K562 (cell line): Measurements from ENCODE around the gene CSTF2T. TPM values are rescaled to one million over a fixed set of nuclear protein-coding genes. Genes with fewer than 3 reads are reported as not detected.

Source experiments
- FOXM1 ChIP-seq, 2 experiments: fragments of 450-650 bp in 1 of 2; sonication (generic) in 1 of 2; formaldehyde crosslinking in 1 of 2; IDR thresholded peaks; 2 replicates each; pipeline versions ENCODE4 v1.6.1 to v1.9.0; 2017 to 2022; ENCODE audit warnings: low read depth in 2 of 2, mild to moderate bottlenecking in 2 of 2, missing genetic modification reagents in 1 of 2, moderate library complexity in 1 of 2
- GMEB1 ChIP-seq: fragments of 250-450 bp; sonication (Bioruptor Pico); IDR thresholded peaks from 2 replicates; pipeline ENCODE4 v1.4.0; 2020; ENCODE audit warnings: mild to moderate bottlenecking
- HDAC1 ChIP-seq, 2 experiments: fragments of 450-650 bp; IDR thresholded peaks; 2 replicates each; pipeline ENCODE4 v1.6.1; 2016 to 2017; ENCODE audit warnings: inconsistent platforms in 1 of 2, mild to moderate bottlenecking in 1 of 2, moderate library complexity in 1 of 2
- HNRNPLL ChIP-seq: fragments of 200-400 bp; formaldehyde crosslinking; IDR thresholded peaks from 2 replicates; pipeline ENCODE4 v1.6.1; 2017; ENCODE audit warnings: low read length, low read depth, mild to moderate bottlenecking; ENCODE audit not compliant: poor library complexity, severe bottlenecking
- MIER1 ChIP-seq: fragments of 450-650 bp; IDR thresholded peaks from 2 replicates; pipeline ENCODE4 v1.6.1; 2016; ENCODE audit warnings: antibody characterized with exemption, mild to moderate bottlenecking, low read depth
- NCOA4 ChIP-seq: fragments of 450-650 bp; IDR thresholded peaks from 2 replicates; pipeline ENCODE4 v1.6.1; 2018; ENCODE audit warnings: mild to moderate bottlenecking; ENCODE audit not compliant: partially characterized antibody
- NR1H2 ChIP-seq: sonication (generic); formaldehyde crosslinking; IDR thresholded peaks from 2 replicates; pipeline ENCODE4 v1.4.0; 2020; ENCODE audit warnings: mild to moderate bottlenecking, missing genetic modification reagents
- RBFOX2 ChIP-seq: fragments of 200-400 bp; formaldehyde crosslinking; IDR thresholded peaks from 2 replicates; pipeline ENCODE4 v1.6.1; 2017; ENCODE audit warnings: low read depth, mild to moderate bottlenecking, low read length, moderate library complexity
- SMAD2 ChIP-seq: fragments of 150-350 bp; IDR thresholded peaks from 2 replicates; pipeline ENCODE4 v1.6.1; 2014; ENCODE audit warnings: low read depth, mild to moderate bottlenecking, low read length
- SMARCB1 ChIP-seq: IDR thresholded peaks from 2 replicates; pipeline ENCODE4 v1.6.1; 2011; ENCODE audit warnings: improper control_type of control experiment, low read depth; ENCODE audit not compliant: insufficient read length
- SOX6 ChIP-seq: fragments of 450-650 bp; IDR thresholded peaks from 2 replicates; pipeline ENCODE4 v1.6.1; 2014; ENCODE audit warnings: mild to moderate bottlenecking
- TCF7L2 ChIP-seq: fragments of 150-350 bp; IDR thresholded peaks from 2 replicates; pipeline ENCODE4 v1.6.1; 2016; ENCODE audit warnings: low read depth, mild to moderate bottlenecking, low read length, moderate library complexity
- THAP12 ChIP-seq: fragments of 250-450 bp; sonication (Bioruptor Pico); IDR thresholded peaks from 2 replicates; pipeline ENCODE4 v1.9.0; 2021; ENCODE audit warnings: mild to moderate bottlenecking, inconsistent platforms
- U2AF2 ChIP-seq: fragments of 200-400 bp; formaldehyde crosslinking; optimal IDR thresholded peaks from 2 replicates; pipeline ENCODE3; 2017; ENCODE audit warnings: low read depth, mild to moderate bottlenecking, low read length
- ZC3H11A ChIP-seq: IDR thresholded peaks from 2 replicates; pipeline ENCODE4 v1.6.1; 2012; ENCODE audit warnings: low read depth, low read length, improper control_type of control experiment
- ZFP30 ChIP-seq: fragments of 250-450 bp; sonication (Bioruptor Pico); IDR thresholded peaks from 2 replicates; pipeline ENCODE4 v1.8.0; 2022; ENCODE audit warnings: moderate library complexity, mild to moderate bottlenecking, inconsistent platforms, borderline replicate concordance
- ZNF263 ChIP-seq: sonication (generic); formaldehyde crosslinking; IDR thresholded peaks from 2 replicates; pipeline ENCODE4 v1.8.0; 2022; ENCODE audit warnings: mild to moderate bottlenecking, missing genetic modification reagents, borderline replicate concordance
- ZNF766 ChIP-seq: fragments of 200-800 bp; sonication (Bioruptor generic); conservative IDR thresholded peaks from 2 replicates; pipeline ENCODE4 v1.6.1; 2016; ENCODE audit warnings: missing genetic modification characterization, missing compliant biosample characterization
- ZSCAN29 ChIP-seq: fragments of 450-650 bp; IDR thresholded peaks from 2 replicates; pipeline ENCODE4 v1.6.1; 2017
- polyA plus RNA-seq, 8 experiments: library from polyadenylated mRNA; depleted of rRNA in 4 of 8; stranded (reverse) in 5 of 8; unstranded in 3 of 8; fragments of >200 nt; fragmentation: Nextera tagmentation in 2 of 8; fragmentation: Illumina TruSeq in 1 of 8; extraction: Ambion mirVana in 2 of 8; extraction: Trizol in 1 of 8; gene quantifications; 2 replicates each; pipeline versions ENCODE4 v1.2.1 to v1.2.3, GENCODE V29; 2011 to 2014; ENCODE audit warnings: inconsistent platforms in 1 of 8, missing spikeins in 1 of 8
- total RNA-seq, 7 experiments: library from RNA; depleted of rRNA in 6 of 7; stranded (reverse); fragments of >200 nt in 6 of 7; fragmentation: Illumina TruSeq in 2 of 7; extraction: Trizol in 2 of 7; gene quantifications; 2 replicates each; pipeline versions ENCODE4 v1.2.1 to v1.2.3, GENCODE V29; 2011 to 2021; ENCODE audit warnings: low replicate concordance in 1 of 7
- TF ChIP-seq, protein P1 (sequence below): sonication (generic); formaldehyde crosslinking; IDR thresholded peaks from 2 replicates; pipeline ENCODE4 v1.8.1; 2023; ENCODE audit warnings: mild to moderate bottlenecking, missing genetic modification reagents
- TF ChIP-seq, protein P2 (sequence below), 2 experiments: fragments of 250-450 bp in 1 of 2; fragments of 450-650 bp in 1 of 2; sonication (Bioruptor Pico) in 1 of 2; IDR thresholded peaks; 2 replicates each; pipeline versions ENCODE4 v1.6.1 to v1.8.0; 2016 to 2021; ENCODE audit warnings: mild to moderate bottlenecking in 2 of 2, moderate library complexity in 2 of 2, missing compliant biosample characterization in 1 of 2, missing genetic modification characterization in 1 of 2

The CSTF2T gene
- total and polyA plus RNA-seq, 9 of the 15 experiments (the other 6 are each of a cell fraction or from before 2014, with no cell fraction given) = 10.3 to 32.4 (median 24.2) TPM

- TF ChIP-seq, protein P1, sequence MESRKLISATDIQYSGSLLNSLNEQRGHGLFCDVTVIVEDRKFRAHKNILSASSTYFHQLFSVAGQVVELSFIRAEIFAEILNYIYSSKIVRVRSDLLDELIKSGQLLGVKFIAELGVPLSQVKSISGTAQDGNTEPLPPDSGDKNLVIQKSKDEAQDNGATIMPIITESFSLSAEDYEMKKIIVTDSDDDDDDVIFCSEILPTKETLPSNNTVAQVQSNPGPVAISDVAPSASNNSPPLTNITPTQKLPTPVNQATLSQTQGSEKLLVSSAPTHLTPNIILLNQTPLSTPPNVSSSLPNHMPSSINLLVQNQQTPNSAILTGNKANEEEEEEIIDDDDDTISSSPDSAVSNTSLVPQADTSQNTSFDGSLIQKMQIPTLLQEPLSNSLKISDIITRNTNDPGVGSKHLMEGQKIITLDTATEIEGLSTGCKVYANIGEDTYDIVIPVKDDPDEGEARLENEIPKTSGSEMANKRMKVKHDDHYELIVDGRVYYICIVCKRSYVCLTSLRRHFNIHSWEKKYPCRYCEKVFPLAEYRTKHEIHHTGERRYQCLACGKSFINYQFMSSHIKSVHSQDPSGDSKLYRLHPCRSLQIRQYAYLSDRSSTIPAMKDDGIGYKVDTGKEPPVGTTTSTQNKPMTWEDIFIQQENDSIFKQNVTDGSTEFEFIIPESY = peak; percentile 62
- TF ChIP-seq ZSCAN29 (peak; percentile 87), SMAD2 (no peak), HNRNPLL (peak; percentile 61), FOXM1 (IDR thresholded peaks at IDR 0.05; ENCODE audit: low read depth) (peak; percentile 86), FOXM1 (CRISPR knock-in tag; IDR thresholded peaks at IDR 0.05; ENCODE audit: low read depth) (no peak), MIER1 (no peak), ZNF263 (CRISPR knock-in tag) (peak; percentile 69), THAP12 (no peak), NR1H2 (CRISPR knock-in tag) (0 out of 2 replicates have a peak, but pooled peaks have one; percentile 9), RBFOX2 (peak; percentile 71), U2AF2 (no peak), HDAC1 (IDR thresholded peaks at IDR 0.05) (peak in 1 of 2 experiments; percentile 68; a peak in 1 of 4 replicates), ZNF766 (CRISPR knock-in tag) (peak; percentile 92), ZFP30 (no peak), GMEB1 (CRISPR knock-in tag) (peak; percentile 65), ZC3H11A (peak; percentile 94), SMARCB1 (no peak), SOX6 (peak; percentile 13; the same call in 1 of the 2 replicates), TCF7L2 (no peak), NCOA4 (no peak)
- TF ChIP-seq, protein P2, sequence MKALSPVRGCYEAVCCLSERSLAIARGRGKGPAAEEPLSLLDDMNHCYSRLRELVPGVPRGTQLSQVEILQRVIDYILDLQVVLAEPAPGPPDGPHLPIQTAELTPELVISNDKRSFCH (CRISPR knock-in tag; IDR thresholded peaks at IDR 0.05) = no peak
- TF ChIP-seq, protein P2 (tag; IDR thresholded peaks at IDR 0.05) = peak; percentile 67; the same call in 1 of the 2 replicates
These were observed at the start of gene CSTF2T (continued) for GRCh38 chr10:51699475-51700227.
